ENCODE measurements around the gene FLNC. TPM values are rescaled to one million over a fixed set of nuclear protein-coding genes. Genes with fewer than 3 reads are reported as not detected.
A peak's percentile ranks its signal among the peaks of the same experiment; 100 is the strongest.

FLNC gene
- total and polyA plus RNA-seq, 2 of the 13 experiments (the other 11 are each of a cell fraction or from before 2014, with no cell fraction given) = 0.02 TPM; not detected in 1

- ATAC-seq = no peak
- no peak overlapping the region for H3K4me3 ChIP-seq (replicated peaks in 1 of 3; ENCODE audit: insufficient read depth in 1 of 3, low read depth in 2 of 3, low read length in 3 of 3)
- POLR2A ChIA-PET = no interaction called here
- no peak for TF ChIP-seq TBX3 (IDR thresholded peaks at IDR 0.05; ENCODE audit: borderline replicate concordance)
- TF ChIP-seq, protein P1, sequence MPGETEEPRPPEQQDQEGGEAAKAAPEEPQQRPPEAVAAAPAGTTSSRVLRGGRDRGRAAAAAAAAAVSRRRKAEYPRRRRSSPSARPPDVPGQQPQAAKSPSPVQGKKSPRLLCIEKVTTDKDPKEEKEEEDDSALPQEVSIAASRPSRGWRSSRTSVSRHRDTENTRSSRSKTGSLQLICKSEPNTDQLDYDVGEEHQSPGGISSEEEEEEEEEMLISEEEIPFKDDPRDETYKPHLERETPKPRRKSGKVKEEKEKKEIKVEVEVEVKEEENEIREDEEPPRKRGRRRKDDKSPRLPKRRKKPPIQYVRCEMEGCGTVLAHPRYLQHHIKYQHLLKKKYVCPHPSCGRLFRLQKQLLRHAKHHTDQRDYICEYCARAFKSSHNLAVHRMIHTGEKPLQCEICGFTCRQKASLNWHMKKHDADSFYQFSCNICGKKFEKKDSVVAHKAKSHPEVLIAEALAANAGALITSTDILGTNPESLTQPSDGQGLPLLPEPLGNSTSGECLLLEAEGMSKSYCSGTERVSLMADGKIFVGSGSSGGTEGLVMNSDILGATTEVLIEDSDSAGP (CRISPR knock-in tag; IDR thresholded peaks at IDR 0.05; ENCODE audit: borderline replicate concordance) = no peak
- peak; percentile 40; the same call in 1 of the 2 replicates for TF ChIP-seq RARA (CRISPR knock-in tag; IDR thresholded peaks at IDR 0.05)
- TF ChIP-seq KLF16 (CRISPR knock-in tag; IDR thresholded peaks at IDR 0.05) = no peak
- no peak for TF ChIP-seq ZNF24 (IDR thresholded peaks at IDR 0.05)
- no peak for TF ChIP-seq ZEB1 (IDR thresholded peaks at IDR 0.05; ENCODE audit: insufficient replicate concordance, low read depth)
- no peak for TF ChIP-seq RBFOX2 (IDR thresholded peaks at IDR 0.05; ENCODE audit: low read depth, low read length)
- no peak for TF ChIP-seq ZSCAN31 (CRISPR knock-in tag; IDR thresholded peaks at IDR 0.05; ENCODE audit: low read depth)
- TF ChIP-seq ZFX (CRISPR knock-in tag; IDR thresholded peaks at IDR 0.05; ENCODE audit: low read depth) = 0 out of 2 replicates have a peak, but pooled peaks have one; percentile 31
- TF ChIP-seq ZNF414 (CRISPR knock-in tag; IDR thresholded peaks at IDR 0.05) = no peak
- TF ChIP-seq EEA1 (CRISPR knock-in tag; IDR thresholded peaks at IDR 0.05; ENCODE audit: borderline replicate concordance) = no peak
- TF ChIP-seq ZNF704 (CRISPR knock-in tag; IDR thresholded peaks at IDR 0.05; ENCODE audit: borderline replicate concordance) = no peak
- TF ChIP-seq ZNF713 (CRISPR knock-in tag; IDR thresholded peaks at IDR 0.05) = no peak
- TF ChIP-seq IKZF4 (CRISPR knock-in tag; IDR thresholded peaks at IDR 0.05; ENCODE audit: borderline replicate concordance, low read depth, not compliant biosample characterization) = no peak
- TF ChIP-seq NR2F6 (IDR thresholded peaks at IDR 0.05) = no peak
- TF ChIP-seq NR2F6 (CRISPR knock-in tag; IDR thresholded peaks at IDR 0.05) = 0 out of 2 replicates have a peak, but pooled peaks have one; percentile 12
- no peak for TF ChIP-seq GLI4 (CRISPR knock-in tag; IDR thresholded peaks at IDR 0.05; ENCODE audit: borderline replicate concordance)
- TF ChIP-seq ZNF382 (CRISPR knock-in tag; IDR thresholded peaks at IDR 0.05; ENCODE audit: borderline replicate concordance) = no peak
- TF ChIP-seq, protein P2, sequence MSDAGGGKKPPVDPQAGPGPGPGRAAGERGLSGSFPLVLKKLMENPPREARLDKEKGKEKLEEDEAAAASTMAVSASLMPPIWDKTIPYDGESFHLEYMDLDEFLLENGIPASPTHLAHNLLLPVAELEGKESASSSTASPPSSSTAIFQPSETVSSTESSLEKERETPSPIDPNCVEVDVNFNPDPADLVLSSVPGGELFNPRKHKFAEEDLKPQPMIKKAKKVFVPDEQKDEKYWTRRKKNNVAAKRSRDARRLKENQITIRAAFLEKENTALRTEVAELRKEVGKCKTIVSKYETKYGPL (CRISPR knock-in tag; IDR thresholded peaks at IDR 0.05) = no peak
Observed at GRCh38 chr7:128844777-128845311, 14.6 kb downstream of the FLNC start.

More at GRCh38 chr7:128844777-128845311, 14.6 kb downstream of the FLNC start:
- Histone ChIP-seq H3K27ac (ENCODE audit: extremely low read length, insufficient read depth, low read length) (no peak overlapping the region), H3K9ac (ENCODE audit: insufficient read depth, low read depth, low read length) (no peak overlapping the region), H3K4me1 (ENCODE audit: insufficient read depth, low read length) (peaks cover 11% of the 10 kb centered on the region), H3K27me3 (ENCODE audit: control insufficient read depth in 1 of 2, insufficient read depth in 2 of 2, low read length in 2 of 2) (peaks cover 5 to 16% of the 10 kb centered on the region in 2 experiments; a peak in 2 of 5 replicates), H2AFZ (ENCODE audit: low read length) (no peak overlapping the region), H3K4me2 (ENCODE audit: low read depth, low read length) (no peak overlapping the region), H3K36me3 (replicated peaks in 1 of 2; ENCODE audit: control insufficient read depth in 1 of 2, insufficient read depth in 2 of 2, low read length in 2 of 2) (no peaks in the 10 kb centered on the region), H4K20me1 (ENCODE audit: insufficient read depth, low read length) (no peaks in the 10 kb centered on the region), H3K9me3 (ENCODE audit: low read length) (no peaks in the 10 kb centered on the region), H3K79me2 (ENCODE audit: insufficient read depth, low read length) (no peaks in the 10 kb centered on the region)
- FAIRE-seq (no peak), DNase-seq (ENCODE audit: low spot score) (no peak)
- 58% methylated on average over 7 of the region's 25 CpGs for WGBS (ENCODE audit: low lambda C conversion rate)
- CTCF ChIA-PET (ENCODE audit: low intra/inter-chr PET ratio, low total read pairs) = no interaction called here
- intact Hi-C loops (cut with micrococcal nuclease; ENCODE audit: unreplicated experiment) (no loop called here), in situ Hi-C loops (cut with HindIII; ENCODE audit: extremely low pct_ligation_motif_present, low pct_unique_long_range_greater_than_20kb) (no loop called here)
- BruUV-seq (replicated peaks) = no TSS peak
